ENCODE measurements around the gene MKKS. TPM values are rescaled to one million over a fixed set of nuclear protein-coding genes. Genes with fewer than 3 reads are reported as not detected.

The MKKS gene
- total and polyA plus RNA-seq, 9 of the 15 experiments (the other 6 are each of a cell fraction or from before 2014, with no cell fraction given): 6.8 to 26.8 (median 12.0) TPM

- H3K27ac ChIP-seq (ENCODE audit: extremely low read depth, low read depth, low read length): no peak overlapping the region
- no peak overlapping the region for H2AFZ ChIP-seq (ENCODE audit: low read depth, low read length)
- H3K79me2 ChIP-seq (ENCODE audit: control insufficient read depth, insufficient read depth, low read length): no peaks in the 10 kb centered on the region
- intact Hi-C loops (cut with micrococcal nuclease) (no loop called here), in situ Hi-C loops (cut with MboI) (no loop called here)
- H4K20me1 ChIP-seq (replicated peaks; ENCODE audit: control insufficient read depth, insufficient read depth, low read length): no peaks in the 10 kb centered on the region
- no peak for ATAC-seq
- no peak overlapping the region for H3K4me3 ChIP-seq
- no peaks in the 10 kb centered on the region for H3K4me1 ChIP-seq (replicated peaks in 1 of 2; ENCODE audit: control insufficient read depth in 2 of 2, insufficient read depth in 2 of 2, low read length in 2 of 2)
- no peak for FAIRE-seq
- H3K36me3 ChIP-seq (ENCODE audit: control insufficient read depth, insufficient read depth, low read length): no peaks in the 10 kb centered on the region
- H3K27me3 ChIP-seq (ENCODE audit: control insufficient read depth in 2 of 2, insufficient read depth in 2 of 2, low read length in 2 of 2): no peaks in the 10 kb centered on the region
- no TSS peak for BruUV-seq (replicated peaks)
- H3K9me3 ChIP-seq (replicated peaks; ENCODE audit: control insufficient read depth, insufficient read depth, low read depth, low read length): no peaks in the 10 kb centered on the region
- no peak overlapping the region for H3K4me2 ChIP-seq (ENCODE audit: insufficient read depth, low read length)
- TF ChIP-seq XRCC5 (IDR thresholded peaks at IDR 0.05; ENCODE audit: low read depth, low read length) (no peak), ZNF589 (CRISPR knock-in tag; IDR thresholded peaks at IDR 0.05; ENCODE audit: low read depth) (no peak), PTRF (tag; IDR thresholded peaks at IDR 0.05) (no peak), YBX1 (IDR thresholded peaks at IDR 0.05) (no peak), ZNF174 (CRISPR knock-in tag; IDR thresholded peaks at IDR 0.05) (no peak), MAFG (tag; conservative IDR thresholded peaks at IDR 0.05) (no peak), BRD9 (IDR thresholded peaks at IDR 0.05; ENCODE audit: low read depth, partially characterized antibody) (no peak), ZNF431 (CRISPR knock-in tag; IDR thresholded peaks at IDR 0.05) (no peak), MAFF (IDR thresholded peaks at IDR 0.05; ENCODE audit: low read length) (no peak)
- 0% methylated on average over 2 of the region's 2 CpGs for WGBS (ENCODE audit: insufficient coverage, low coverage, missing lambda C conversion rate)
- H3K9ac ChIP-seq (ENCODE audit: insufficient read depth in 1 of 2, low read depth in 2 of 2, low read length in 2 of 2): no peak overlapping the region
- no peaks in the 10 kb centered on the region for H3K9me1 ChIP-seq (ENCODE audit: control insufficient read depth, insufficient read depth, low read length)
- ChIA-PET CTCF (ENCODE audit: low intra/inter-chr PET ratio) (no interaction called here), POLR2A (no interaction called here)
- no peak for DNase-seq (ENCODE audit: extremely low read depth in 1 of 4, low spot score in 3 of 4)
Observed at GRCh38 chr20:10359621-10360040, 74.4 kb downstream of the MKKS start.

GRCh38 chr20:10357974-10358373, 76.0 kb downstream of the MKKS start:
- Histone ChIP-seq H3K4me2 (ENCODE audit: insufficient read depth, low read length) (no peak overlapping the region), H3K4me3 (no peak overlapping the region), H4K20me1 (replicated peaks; ENCODE audit: control insufficient read depth, insufficient read depth, low read length) (no peaks in the 10 kb centered on the region), H3K9me1 (ENCODE audit: control insufficient read depth, insufficient read depth, low read length) (no peaks in the 10 kb centered on the region), H3K27ac (ENCODE audit: extremely low read depth, low read depth, low read length) (no peak overlapping the region), H3K9ac (ENCODE audit: insufficient read depth in 1 of 2, low read depth in 2 of 2, low read length in 2 of 2) (no peak overlapping the region), H3K4me1 (replicated peaks in 1 of 2; ENCODE audit: control insufficient read depth in 2 of 2, insufficient read depth in 2 of 2, low read length in 2 of 2) (no peaks in the 10 kb centered on the region), H3K27me3 (ENCODE audit: control insufficient read depth in 2 of 2, insufficient read depth in 2 of 2, low read length in 2 of 2) (no peaks in the 10 kb centered on the region), H3K9me3 (replicated peaks; ENCODE audit: control insufficient read depth, insufficient read depth, low read depth, low read length) (no peaks in the 10 kb centered on the region), H3K79me2 (ENCODE audit: control insufficient read depth, insufficient read depth, low read length) (no peaks in the 10 kb centered on the region), H3K36me3 (ENCODE audit: control insufficient read depth, insufficient read depth, low read length) (no peaks in the 10 kb centered on the region), H2AFZ (ENCODE audit: low read depth, low read length) (no peak overlapping the region)
- in situ Hi-C loops (cut with MboI) (no loop called here), intact Hi-C loops (cut with micrococcal nuclease) (no loop called here)
- BruUV-seq (replicated peaks): no TSS peak
- CTCF ChIA-PET (ENCODE audit: low intra/inter-chr PET ratio): no interaction called here
- POLR2A ChIA-PET: no interaction called here
- ATAC-seq (no peak), DNase-seq (ENCODE audit: extremely low read depth in 1 of 4, low spot score in 3 of 4) (peak in 2 of 4 experiments; percentile 4 to 14), FAIRE-seq (no peak)
- no peak for TF ChIP-seq SLC30A9 (CRISPR knock-in tag; IDR thresholded peaks at IDR 0.05)
- TF ChIP-seq CTCF (IDR thresholded peaks at IDR 0.05 in 2 of 3, conservative IDR thresholded peaks at IDR 0.05 in 1 of 3; ENCODE audit: insufficient read depth in 2 of 3, low read depth in 1 of 3, low read length in 3 of 3): peak in 1 of 3 experiments; percentile 26; a peak in 2 of 6 replicates
- no peak for TF ChIP-seq TAF15 (IDR thresholded peaks at IDR 0.05; ENCODE audit: low read depth, low read length)
- TF ChIP-seq ZNF41 (CRISPR knock-in tag; conservative IDR thresholded peaks at IDR 0.05): no peak
- no peak for TF ChIP-seq POLR3A (IDR thresholded peaks at IDR 0.05; ENCODE audit: borderline replicate concordance, extremely low read depth, insufficient read depth, insufficient read length)
- no peak for TF ChIP-seq ZNF436 (CRISPR knock-in tag; IDR thresholded peaks at IDR 0.05)
